HG03280 (cell line): Measurements from ENCODE around the gene PIMREG.

Experiments
- ATAC-seq: cut with Tn5 transposase; IDR thresholded peaks from one replicate; pipeline ENCODE4 v1.9.1; 2021; ENCODE audit warnings: mild to moderate bottlenecking, moderate library complexity; ENCODE audit not compliant: unreplicated experiment

Gene PIMREG

DNA sequence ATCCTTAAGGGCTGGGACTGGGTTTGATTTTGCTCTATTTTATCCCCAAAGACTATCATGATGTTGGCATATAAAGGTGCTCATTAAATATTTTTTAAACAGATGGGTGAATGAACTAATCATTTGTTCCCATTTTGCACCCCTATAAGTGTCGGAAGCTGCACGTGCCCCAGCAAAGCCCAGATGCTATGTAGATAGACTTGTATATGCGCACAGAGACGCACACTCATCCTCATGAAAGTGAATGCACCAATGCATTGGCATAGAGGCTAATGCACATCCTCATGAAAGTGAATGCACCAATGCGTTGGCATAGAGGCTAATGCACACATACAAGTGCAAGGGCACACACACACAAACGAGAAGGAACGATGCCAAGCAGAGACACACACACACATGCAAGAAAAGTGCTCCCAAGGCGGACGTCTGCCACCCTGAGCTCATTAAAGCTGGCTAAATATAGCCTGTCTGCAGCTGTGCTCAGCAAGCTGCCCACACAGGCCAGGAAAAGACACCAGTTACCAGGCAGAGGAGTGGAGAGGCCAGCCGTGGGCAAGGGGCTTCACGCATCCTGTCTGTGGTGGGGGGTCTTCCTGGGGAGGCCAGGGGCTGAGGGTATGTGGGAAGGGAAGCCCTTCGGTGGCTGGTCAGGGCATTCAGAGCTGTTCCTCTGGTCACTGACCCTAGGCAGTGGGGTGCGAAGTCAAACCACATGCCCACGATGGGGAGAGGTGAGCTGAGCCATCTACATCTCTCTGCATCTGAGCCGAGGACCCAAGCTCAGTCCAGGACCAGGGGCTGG lies 52.6 kb downstream of the PIMREG start:
- no peak for ATAC-seq

DNA sequence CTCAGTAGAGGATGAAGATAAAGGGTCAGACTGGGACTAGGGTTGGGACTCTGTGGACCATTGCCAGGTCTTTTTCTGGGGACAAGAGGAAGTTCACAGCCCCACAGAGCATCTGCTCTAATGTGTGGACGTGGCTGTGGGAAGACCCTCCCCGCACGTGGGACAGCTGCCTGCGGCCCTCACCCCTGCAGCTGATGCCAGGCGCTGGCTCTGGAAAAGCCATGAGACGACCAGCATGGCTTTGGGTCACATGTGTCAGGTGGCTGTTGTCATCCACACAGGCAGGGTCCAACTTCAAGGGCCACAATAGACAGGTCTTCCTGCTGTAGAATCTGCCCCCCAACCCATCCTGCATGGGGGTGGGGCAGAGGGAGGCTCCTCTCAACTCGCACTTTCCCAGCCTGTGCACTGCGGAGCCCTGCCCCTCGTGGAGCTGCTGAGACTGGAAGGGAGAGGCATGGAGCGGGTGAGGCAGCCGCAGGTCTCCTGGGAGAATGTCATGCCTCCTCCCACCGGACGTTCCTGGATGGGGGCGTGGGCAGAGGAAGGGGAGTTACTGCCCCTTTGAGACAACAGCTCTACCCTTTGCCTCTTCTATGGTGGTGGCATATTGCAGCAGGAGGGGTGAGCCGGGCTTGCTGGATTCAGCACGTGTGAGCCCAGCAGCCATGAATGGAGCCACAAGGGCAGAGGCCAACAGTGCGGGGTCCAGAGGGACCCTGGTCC lies 53.4 kb downstream of the PIMREG start:
- no peak for ATAC-seq

DNA sequence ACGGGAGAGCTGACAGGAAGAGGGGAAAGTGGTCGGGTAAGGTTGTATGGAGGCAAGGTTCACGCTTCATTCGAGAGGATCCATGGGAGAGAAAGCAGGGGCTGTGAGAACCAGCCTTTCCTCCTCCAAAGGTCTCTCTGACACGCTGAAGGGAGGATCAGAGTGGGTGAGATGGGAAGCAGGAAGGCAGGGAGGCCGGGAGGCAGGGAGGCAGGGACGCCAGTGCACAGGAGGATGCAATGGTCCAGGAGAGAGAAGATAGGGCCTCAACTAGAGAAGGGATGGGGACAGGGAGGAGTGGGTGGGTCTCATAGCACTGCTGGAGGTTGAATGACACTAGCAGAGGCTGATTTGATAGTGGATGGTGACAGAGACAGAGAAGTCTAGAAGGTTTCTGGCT lies 54.1 kb downstream of the PIMREG start:
- ATAC-seq = no peak

DNA sequence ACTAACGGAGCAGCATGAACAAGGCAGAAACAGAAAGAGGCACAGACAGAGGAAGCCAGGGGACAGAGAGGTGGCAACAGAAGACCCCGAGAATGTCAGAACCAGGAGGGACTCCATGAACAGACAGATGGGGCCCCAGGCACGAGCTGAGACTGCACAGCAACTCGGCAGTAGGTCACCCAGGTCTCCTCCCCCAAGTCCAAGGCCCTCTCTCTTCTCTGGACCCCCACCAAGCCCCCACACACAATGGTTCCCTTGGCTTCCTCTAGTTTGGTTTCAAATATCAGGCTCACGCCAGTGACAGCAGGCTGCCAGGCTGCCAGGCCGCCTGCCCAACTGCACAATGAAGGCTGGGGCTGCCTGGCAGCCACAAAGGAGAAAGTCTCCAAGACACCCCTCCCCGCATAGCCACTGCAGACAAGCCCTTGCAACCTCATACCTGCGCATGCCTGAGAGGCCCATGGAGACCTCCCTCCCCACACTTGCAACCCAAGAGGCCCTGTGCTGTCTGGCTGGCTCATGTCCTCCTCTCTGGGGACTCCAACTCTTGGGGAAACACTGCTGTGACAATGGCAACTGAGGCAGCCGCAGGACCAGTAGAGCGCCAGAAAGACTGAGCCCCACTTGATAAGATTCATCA lies 54.8 kb downstream of the PIMREG start:
- no peak for ATAC-seq
